Epithelial cell of proximal tubule (primary cell): ENCODE results near the gene ZNF428. TPM values are rescaled to one million over a fixed set of nuclear protein-coding genes. Genes with fewer than 3 reads are reported as not detected.
"Not testable (repeated sequence)": the region's sequence is repeated elsewhere in the genome, so short reads cannot be mapped to it uniquely, and the experiment has no call there.

ENCODE experiments used
- DNase-seq: peaks from one replicate; pipeline ENCODE4 v3.0.0-alpha.2; 2011; ENCODE audit warnings: low read depth
- H3K4me3 ChIP-seq: 2 replicates; pipeline ENCODE4 v1.5.1; 2011; ENCODE audit warnings: low read depth, mild to moderate bottlenecking, low read length
- total RNA-seq: library from RNA; depleted of rRNA; stranded (reverse); fragments of >200 nt; gene quantifications from 2 replicates; pipeline ENCODE4 v1.2.3, GENCODE V29; 2015
- TF ChIP-seq, protein P1 (sequence below): conservative IDR thresholded peaks from 2 replicates; pipeline ENCODE4 v1.5.1; 2012; ENCODE audit warnings: low read depth, mild to moderate bottlenecking, low read length

ZNF428 gene
- total RNA-seq, 1 donor from 2014 or later, result 60.7 TPM

DNA sequence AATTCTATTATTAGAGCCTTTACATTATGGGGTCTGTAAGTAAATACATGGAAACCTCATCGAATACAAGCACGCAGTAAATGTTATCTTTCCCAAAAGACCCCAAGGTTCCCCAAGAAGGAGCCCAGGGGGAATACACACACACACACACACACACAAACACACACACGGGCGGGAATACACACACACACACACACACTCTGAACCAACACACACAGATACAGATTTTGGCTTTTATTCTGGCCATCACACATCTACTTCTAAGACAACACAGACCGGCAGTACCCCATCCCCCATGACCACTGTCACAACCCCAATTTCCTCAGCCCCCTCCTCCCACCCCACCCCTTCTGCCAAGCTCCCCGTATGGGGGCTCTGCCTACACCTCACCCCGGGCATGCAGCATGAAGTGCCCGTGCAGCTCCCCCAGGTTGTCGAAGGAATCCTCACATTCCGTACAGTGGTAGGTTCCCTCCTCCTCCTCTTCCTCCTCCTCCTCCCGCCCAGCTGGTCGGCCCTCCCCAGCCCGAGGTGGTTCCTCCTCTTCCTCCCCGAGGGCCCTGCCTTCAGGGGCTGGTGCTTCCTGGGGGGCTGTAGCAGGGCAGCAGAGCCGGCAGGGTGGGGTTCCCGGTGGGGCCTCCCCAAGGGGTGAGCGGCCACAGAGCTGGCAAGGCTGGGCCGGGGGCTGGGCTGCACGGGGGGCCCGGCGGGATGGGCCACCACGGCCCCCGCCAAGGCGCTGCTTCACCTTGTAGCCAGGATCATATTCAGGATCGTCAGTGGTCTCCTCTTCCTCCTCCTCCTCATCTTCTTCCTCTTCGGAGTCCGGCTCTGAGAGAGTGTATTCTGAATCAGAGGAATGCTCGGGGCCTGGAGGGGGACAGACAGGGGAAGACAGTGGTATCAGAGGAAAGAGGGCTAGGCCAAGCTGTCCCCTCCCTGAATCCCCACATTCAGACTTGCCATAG is 11.9 kb downstream of the ZNF428 start:
- DNase-seq, result no peak
- H3K4me3 ChIP-seq, result no peak overlapping the region
- TF ChIP-seq, protein P1, sequence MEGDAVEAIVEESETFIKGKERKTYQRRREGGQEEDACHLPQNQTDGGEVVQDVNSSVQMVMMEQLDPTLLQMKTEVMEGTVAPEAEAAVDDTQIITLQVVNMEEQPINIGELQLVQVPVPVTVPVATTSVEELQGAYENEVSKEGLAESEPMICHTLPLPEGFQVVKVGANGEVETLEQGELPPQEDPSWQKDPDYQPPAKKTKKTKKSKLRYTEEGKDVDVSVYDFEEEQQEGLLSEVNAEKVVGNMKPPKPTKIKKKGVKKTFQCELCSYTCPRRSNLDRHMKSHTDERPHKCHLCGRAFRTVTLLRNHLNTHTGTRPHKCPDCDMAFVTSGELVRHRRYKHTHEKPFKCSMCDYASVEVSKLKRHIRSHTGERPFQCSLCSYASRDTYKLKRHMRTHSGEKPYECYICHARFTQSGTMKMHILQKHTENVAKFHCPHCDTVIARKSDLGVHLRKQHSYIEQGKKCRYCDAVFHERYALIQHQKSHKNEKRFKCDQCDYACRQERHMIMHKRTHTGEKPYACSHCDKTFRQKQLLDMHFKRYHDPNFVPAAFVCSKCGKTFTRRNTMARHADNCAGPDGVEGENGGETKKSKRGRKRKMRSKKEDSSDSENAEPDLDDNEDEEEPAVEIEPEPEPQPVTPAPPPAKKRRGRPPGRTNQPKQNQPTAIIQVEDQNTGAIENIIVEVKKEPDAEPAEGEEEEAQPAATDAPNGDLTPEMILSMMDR, result no peak

DNA sequence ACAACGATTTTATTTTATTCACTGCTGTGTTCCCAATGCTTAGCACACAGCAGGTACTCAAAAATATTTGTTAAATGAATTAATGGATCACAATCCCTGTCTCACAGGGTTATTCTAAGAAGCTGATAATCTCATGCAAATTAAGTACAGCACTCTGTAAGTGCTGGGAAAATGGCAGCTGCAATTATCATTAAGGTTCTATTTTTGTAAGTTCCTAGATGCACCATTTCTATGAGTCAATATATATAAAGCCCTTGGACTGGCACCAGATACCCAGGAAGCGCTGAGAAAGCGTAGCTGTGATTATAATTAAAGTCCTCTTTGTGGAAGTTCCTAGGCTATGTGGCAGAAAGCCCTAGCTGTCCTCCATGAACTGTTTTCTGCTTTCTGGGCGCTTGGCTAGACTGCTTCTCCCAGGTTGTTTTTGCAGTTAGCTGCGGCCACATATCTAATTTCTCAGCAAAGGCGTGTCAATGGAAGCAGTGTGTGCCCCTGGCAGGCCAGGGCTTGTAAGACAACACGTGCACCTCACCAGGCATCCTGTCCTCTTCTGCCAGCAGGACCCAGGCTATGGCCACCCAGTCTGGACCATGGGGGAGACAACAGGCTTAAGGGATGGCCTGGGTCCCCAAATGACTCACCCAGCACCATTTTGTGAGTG is 12.7 kb downstream of the ZNF428 start:
- no peak for DNase-seq
- TF ChIP-seq, protein P1, result no peak
- H3K4me3 ChIP-seq, result no peak overlapping the region

DNA sequence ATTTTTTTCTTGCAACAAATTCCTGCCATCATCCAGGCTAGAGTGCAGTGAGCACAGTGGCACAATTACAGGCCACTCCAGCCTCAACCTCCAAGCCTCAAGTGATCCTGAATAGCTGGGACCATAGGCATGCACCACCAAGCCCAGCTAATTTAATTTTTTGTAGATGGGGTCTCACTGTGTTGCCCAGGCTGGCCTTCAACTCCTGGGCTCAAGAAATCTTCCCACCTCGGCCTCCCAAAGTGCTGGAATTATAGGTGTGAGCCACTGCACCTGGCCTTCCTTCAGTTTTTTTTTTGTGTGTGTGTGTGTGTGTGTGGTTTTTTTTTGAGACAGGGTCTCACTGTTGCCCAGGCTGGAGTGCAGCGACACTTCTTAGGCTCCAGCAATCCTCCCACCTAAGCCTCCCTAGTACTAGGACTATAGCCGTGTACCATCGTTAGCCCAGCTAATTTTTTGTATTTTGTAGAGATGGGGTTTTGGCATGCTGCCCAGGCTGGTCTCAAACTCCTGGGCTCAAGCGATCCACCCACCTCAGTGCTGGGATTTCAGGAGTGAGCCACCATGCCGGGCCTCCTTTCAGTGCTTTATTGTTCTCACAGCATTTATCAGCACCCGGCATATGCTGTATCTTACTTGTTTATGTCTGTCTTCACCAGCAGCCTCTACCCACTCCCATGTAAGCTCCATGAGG is 13.4 kb downstream of the ZNF428 start:
- DNase-seq, result no peak
- TF ChIP-seq, protein P1, result no peak
- H3K4me3 ChIP-seq, result no peak overlapping the region

DNA sequence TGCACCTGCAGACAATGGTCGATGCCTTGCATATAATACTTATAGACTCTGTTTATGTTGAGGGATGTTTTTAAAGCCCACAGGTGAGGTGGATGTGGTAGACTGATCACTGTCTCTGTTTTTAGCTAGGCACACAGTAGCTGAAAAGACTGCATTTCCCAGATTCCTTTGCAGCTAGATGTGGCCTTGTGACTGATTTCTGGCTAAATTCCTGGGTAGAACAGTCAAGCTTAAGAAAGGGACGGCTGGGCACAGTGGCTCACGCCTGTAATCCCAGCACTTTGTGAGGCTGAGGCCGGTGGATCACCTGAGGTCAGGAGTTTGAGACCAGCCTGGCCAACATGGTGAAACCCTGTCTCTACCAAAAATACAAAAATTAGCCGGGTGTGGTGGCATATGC is 19.1 kb downstream of the ZNF428 start:
- not testable (repeated sequence) for H3K4me3 ChIP-seq, DNase-seq

DNA sequence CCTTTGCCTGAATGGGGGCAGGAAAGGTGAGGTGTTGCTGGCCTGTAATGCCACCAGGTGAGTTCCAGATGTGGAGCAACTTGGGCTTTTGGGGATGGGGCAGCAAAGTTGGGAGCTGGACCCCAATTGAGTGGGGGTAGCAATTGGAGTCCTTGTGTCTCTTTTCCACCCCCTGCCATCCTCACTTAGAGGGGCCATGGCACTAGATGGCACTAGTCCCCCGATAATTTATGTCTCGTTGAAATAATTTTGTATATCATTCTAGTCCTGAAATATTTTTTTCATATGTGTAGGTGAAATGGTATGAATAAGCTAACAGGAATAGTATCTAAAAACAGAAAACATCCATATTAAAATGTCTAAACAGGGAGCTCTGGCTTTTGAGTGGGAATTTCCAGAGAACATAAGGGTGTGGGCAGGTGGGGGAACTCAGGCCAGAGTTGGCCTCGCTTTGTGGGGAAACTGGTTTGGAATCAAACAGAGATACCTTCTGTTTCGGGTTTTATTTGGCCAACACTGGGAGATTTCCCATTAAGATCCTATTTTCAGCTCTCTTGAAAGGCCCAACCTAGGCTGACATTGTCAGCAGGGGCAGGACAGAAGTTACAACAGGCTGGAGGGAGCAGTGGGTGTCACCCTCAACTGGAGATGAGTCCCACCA is 19.7 kb downstream of the ZNF428 start:
- TF ChIP-seq, protein P1, result no peak
- DNase-seq, result no peak
- no peak overlapping the region for H3K4me3 ChIP-seq

DNA sequence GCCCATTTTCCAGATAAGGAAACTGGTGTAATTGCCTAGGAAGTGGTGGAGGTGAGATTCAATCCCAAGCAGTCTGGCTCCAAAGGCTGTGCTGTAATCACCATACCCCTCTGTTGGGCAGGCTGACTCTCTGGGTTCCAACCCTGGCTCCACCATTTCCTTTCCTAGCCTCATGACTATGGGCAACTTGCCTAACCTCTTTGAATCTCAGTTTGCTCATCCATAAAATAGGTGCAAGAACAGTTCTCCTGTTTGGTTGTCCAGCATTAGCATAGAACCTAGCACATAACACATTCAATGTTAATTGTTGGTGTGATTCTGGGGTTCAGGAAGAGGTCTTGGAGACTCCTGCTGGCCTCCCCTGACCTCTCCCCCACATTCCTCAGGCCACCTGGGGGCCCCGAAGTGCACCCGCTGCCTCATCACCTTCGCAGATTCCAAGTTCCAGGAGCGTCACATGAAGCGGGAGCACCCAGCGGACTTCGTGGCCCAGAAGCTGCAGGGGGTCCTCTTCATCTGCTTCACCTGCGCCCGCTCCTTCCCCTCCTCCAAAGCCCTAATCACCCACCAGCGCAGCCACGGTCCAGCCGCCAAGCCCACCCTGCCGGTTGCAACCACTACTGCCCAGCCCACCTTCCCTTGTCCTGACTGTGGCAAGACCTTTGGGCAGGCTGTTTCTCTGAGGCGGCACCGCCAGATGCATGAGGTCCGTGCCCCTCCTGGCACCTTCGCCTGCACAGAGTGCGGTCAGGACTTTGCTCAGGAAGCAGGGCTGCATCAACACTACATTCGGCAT is 20.8 kb downstream of the ZNF428 start:
- TF ChIP-seq, protein P1, result no peak

More for the DNA sequence above, 20.8 kb downstream of the ZNF428 start:
- no peak for DNase-seq
- no peak overlapping the region for H3K4me3 ChIP-seq
